ENCODE measurements around the gene FBXL22.

The FBXL22 gene

DNA sequence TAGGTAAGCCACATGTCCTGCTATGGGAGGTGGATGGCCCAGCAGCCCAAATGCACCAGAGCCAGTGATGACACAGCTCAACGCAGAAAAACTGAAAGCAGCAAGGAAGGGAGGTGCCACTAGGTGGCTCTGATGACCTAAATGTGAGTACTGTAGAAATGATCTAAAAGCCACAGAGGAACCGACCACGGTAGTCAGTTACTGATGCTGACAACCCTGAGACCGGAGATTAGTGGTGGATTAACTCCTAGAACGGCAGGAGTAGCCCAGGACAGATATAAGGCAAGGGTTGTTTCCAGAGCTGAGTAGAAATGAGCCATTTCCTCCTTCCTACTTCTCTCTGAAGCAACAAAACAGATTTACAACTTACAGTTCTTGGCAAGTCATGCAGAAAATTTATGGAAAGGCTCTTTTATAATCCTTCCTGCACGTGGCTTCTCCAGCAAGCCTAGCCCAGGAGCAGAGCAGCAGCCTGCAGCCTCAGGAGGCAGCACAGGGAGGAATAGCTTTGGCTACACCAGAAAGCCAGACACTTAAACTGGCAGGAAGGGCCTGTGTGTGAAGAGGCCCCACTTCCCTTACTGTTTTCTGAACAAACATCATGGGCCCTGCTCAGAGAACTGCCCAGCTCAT is 13.1 kb downstream of the FBXL22 start (continued):
- TF ChIP-seq ZNF600 (tag by site-specific recombination; IDR thresholded peaks at IDR 0.05) (peak; percentile 50; the same call in 1 of the 2 replicates), BCL11B (tag by site-specific recombination; IDR thresholded peaks at IDR 0.05; ENCODE audit: low read depth) (no peak), ZNF426 (tag by site-specific recombination; IDR thresholded peaks at IDR 0.05) (no peak), HOXC10 (CRISPR knock-in tag; IDR thresholded peaks at IDR 0.05) (no peak), ZNF510 (tag by site-specific recombination; IDR thresholded peaks at IDR 0.05; ENCODE audit: insufficient replicate concordance) (no peak), ZNF701 (tag by site-specific recombination; IDR thresholded peaks at IDR 0.05) (no peak), ZNF404 (tag by site-specific recombination; IDR thresholded peaks at IDR 0.05) (no peak), KLF16 (tag by site-specific recombination; IDR thresholded peaks at IDR 0.05) (no peak), ZNF214 (tag by site-specific recombination; IDR thresholded peaks at IDR 0.05; ENCODE audit: borderline replicate concordance) (no peak), KLF9 (tag by site-specific recombination; IDR thresholded peaks at IDR 0.05; ENCODE audit: low read depth) (no peak), SCRT1 (tag by site-specific recombination; IDR thresholded peaks at IDR 0.05; ENCODE audit: borderline replicate concordance) (no peak), ZEB2 (tag by site-specific recombination; IDR thresholded peaks at IDR 0.05) (peak; percentile 73), ZNF335 (tag by site-specific recombination; conservative IDR thresholded peaks at IDR 0.05) (no peak), ZNF2 (tag by site-specific recombination; IDR thresholded peaks at IDR 0.05) (peak; percentile 100), ZFP69B (tag by site-specific recombination; IDR thresholded peaks at IDR 0.05) (peak; percentile 37; the same call in 1 of the 2 replicates), TCF7L2 (IDR thresholded peaks at IDR 0.05; ENCODE audit: borderline replicate concordance, low read depth, low read length) (no peak), WT1 (tag by site-specific recombination; IDR thresholded peaks at IDR 0.05) (peak; percentile 34; the same call in 1 of the 2 replicates)
- TF ChIP-seq, protein P1, sequence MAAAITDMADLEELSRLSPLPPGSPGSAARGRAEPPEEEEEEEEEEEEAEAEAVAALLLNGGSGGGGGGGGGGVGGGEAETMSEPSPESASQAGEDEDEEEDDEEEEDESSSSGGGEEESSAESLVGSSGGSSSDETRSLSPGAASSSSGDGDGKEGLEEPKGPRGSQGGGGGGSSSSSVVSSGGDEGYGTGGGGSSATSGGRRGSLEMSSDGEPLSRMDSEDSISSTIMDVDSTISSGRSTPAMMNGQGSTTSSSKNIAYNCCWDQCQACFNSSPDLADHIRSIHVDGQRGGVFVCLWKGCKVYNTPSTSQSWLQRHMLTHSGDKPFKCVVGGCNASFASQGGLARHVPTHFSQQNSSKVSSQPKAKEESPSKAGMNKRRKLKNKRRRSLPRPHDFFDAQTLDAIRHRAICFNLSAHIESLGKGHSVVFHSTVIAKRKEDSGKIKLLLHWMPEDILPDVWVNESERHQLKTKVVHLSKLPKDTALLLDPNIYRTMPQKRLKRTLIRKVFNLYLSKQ (tag by site-specific recombination; IDR thresholded peaks at IDR 0.05; ENCODE audit: borderline replicate concordance), result no peak
- TF ChIP-seq, protein P2, sequence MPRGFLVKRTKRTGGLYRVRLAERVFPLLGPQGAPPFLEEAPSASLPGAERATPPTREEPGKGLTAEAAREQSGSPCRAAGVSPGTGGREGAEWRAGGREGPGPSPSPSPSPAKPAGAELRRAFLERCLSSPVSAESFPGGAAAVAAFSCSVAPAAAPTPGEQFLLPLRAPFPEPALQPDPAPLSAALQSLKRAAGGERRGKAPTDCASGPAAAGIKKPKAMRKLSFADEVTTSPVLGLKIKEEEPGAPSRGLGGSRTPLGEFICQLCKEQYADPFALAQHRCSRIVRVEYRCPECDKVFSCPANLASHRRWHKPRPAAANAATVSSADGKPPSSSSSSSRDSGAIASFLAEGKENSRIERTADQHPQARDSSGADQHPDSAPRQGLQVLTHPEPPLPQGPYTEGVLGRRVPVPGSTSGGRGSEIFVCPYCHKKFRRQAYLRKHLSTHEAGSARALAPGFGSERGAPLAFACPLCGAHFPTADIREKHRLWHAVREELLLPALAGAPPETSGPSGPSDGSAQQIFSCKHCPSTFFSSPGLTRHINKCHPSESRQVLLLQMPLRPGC (tag by site-specific recombination; IDR thresholded peaks at IDR 0.05), result no peak
- TF ChIP-seq, protein P3, sequence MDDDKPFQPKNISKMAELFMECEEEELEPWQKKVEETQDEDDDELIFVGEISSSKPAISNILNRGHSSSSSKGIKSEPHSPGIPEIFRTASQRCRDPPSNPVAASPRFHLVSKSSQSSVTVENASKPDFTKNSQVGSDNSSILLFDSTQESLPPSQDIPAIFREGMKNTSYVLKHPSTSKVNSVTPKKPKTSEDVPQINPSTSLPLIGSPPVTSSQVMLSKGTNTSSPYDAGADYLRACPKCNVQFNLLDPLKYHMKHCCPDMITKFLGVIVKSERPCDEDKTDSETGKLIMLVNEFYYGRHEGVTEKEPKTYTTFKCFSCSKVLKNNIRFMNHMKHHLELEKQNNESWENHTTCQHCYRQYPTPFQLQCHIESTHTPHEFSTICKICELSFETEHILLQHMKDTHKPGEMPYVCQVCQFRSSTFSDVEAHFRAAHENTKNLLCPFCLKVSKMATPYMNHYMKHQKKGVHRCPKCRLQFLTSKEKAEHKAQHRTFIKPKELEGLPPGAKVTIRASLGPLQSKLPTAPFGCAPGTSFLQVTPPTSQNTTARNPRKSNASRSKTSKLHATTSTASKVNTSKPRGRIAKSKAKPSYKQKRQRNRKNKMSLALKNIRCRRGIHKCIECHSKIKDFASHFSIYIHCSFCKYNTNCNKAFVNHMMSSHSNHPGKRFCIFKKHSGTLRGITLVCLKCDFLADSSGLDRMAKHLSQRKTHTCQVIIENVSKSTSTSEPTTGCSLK (tag by site-specific recombination; IDR thresholded peaks at IDR 0.05), result no peak
- TF ChIP-seq, protein P4, sequence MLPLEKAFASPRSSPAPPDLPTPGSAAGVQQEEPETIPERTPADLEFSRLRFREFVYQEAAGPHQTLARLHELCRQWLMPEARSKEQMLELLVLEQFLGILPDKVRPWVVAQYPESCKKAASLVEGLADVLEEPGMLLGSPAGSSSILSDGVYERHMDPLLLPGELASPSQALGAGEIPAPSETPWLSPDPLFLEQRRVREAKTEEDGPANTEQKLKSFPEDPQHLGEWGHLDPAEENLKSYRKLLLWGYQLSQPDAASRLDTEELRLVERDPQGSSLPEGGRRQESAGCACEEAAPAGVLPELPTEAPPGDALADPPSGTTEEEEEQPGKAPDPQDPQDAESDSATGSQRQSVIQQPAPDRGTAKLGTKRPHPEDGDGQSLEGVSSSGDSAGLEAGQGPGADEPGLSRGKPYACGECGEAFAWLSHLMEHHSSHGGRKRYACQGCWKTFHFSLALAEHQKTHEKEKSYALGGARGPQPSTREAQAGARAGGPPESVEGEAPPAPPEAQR (tag by site-specific recombination; IDR thresholded peaks at IDR 0.05), result no peak
- TF ChIP-seq, protein P5, sequence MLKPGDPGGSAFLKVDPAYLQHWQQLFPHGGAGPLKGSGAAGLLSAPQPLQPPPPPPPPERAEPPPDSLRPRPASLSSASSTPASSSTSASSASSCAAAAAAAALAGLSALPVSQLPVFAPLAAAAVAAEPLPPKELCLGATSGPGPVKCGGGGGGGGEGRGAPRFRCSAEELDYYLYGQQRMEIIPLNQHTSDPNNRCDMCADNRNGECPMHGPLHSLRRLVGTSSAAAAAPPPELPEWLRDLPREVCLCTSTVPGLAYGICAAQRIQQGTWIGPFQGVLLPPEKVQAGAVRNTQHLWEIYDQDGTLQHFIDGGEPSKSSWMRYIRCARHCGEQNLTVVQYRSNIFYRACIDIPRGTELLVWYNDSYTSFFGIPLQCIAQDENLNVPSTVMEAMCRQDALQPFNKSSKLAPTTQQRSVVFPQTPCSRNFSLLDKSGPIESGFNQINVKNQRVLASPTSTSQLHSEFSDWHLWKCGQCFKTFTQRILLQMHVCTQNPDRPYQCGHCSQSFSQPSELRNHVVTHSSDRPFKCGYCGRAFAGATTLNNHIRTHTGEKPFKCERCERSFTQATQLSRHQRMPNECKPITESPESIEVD (tag by site-specific recombination; IDR thresholded peaks at IDR 0.05), result peak; percentile 75
- TF ChIP-seq, protein P6, sequence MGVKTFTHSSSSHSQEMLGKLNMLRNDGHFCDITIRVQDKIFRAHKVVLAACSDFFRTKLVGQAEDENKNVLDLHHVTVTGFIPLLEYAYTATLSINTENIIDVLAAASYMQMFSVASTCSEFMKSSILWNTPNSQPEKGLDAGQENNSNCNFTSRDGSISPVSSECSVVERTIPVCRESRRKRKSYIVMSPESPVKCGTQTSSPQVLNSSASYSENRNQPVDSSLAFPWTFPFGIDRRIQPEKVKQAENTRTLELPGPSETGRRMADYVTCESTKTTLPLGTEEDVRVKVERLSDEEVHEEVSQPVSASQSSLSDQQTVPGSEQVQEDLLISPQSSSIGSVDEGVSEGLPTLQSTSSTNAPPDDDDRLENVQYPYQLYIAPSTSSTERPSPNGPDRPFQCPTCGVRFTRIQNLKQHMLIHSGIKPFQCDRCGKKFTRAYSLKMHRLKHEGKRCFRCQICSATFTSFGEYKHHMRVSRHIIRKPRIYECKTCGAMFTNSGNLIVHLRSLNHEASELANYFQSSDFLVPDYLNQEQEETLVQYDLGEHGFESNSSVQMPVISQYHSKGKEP (tag by site-specific recombination; IDR thresholded peaks at IDR 0.05), result peak; percentile 84
- TF ChIP-seq, protein P7, sequence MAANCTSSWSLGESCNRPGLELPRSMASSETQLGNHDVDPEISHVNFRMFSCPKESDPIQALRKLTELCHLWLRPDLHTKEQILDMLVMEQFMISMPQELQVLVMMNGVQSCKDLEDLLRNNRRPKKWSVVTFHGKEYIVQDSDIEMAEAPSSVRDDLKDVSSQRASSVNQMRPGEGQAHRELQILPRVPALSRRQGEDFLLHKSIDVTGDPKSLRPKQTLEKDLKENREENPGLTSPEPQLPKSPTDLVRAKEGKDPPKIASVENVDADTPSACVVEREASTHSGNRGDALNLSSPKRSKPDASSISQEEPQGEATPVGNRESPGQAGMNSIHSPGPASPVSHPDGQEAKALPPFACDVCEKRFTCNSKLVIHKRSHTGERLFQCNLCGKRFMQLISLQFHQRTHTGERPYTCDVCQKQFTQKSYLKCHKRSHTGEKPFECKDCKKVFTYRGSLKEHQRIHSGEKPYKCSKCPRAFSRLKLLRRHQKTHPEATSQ (tag by site-specific recombination; IDR thresholded peaks at IDR 0.05), result no peak
- TF ChIP-seq, protein P8, sequence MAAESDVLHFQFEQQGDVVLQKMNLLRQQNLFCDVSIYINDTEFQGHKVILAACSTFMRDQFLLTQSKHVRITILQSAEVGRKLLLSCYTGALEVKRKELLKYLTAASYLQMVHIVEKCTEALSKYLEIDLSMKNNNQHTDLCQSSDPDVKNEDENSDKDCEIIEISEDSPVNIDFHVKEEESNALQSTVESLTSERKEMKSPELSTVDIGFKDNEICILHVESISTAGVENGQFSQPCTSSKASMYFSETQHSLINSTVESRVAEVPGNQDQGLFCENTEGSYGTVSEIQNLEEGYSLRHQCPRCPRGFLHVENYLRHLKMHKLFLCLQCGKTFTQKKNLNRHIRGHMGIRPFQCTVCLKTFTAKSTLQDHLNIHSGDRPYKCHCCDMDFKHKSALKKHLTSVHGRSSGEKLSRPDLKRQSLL (tag by site-specific recombination; IDR thresholded peaks at IDR 0.05), result 0 out of 2 replicates have a peak, but pooled peaks have one; percentile 51
